ENCODE data around the gene TTC16. TPM values are rescaled to one million over a fixed set of nuclear protein-coding genes. Genes with fewer than 3 reads are reported as not detected.

TTC16 gene
- under 1 TPM in 2 of 4 donors, not detected in 2; 0.01 to 0.03 TPM for polyA plus RNA-seq
- long read RNA-seq, donor 1, result 0 reads
- long read RNA-seq, donor 2, result 0 reads
- long read RNA-seq, donor 3, result 0 reads
- long read RNA-seq, donor 4, result 0 reads
- long read RNA-seq, donor 5, result 0 reads
- long read RNA-seq, donor 6, result 0 reads
- long read RNA-seq, donor 7, result 0 reads
- long read RNA-seq, donor 8, result 0 reads
- long read RNA-seq, donor 9, result 0 reads
- long read RNA-seq, donor 10, result 0 reads

- no peaks in the 10 kb centered on the region for H3K27me3 ChIP-seq (ENCODE audit: control insufficient read depth in 3 of 3, insufficient read depth in 3 of 3, low read length in 3 of 3)
- H3K9me3 ChIP-seq (ENCODE audit: control insufficient read depth in 2 of 2, insufficient read depth in 1 of 2, low read depth in 1 of 2, low read length in 1 of 2), result no peaks in the 10 kb centered on the region
- WGBS, 3 donors, result 5 to 6% (median 5%) methylated on average over 64 to 65 of the region's 65 CpGs
- FAIRE-seq, result no peak
- H3K36me3 ChIP-seq (ENCODE audit: control insufficient read depth in 3 of 3, insufficient read depth in 2 of 3, low read depth in 1 of 3, low read length in 3 of 3), result peaks cover 0 to 9% (median 0%) of the 10 kb centered on the region in 3 donors
- peak; percentile 96 to 98 for DNase-seq
- H3K27ac ChIP-seq (ENCODE audit: low read depth in 1 of 3, low read length in 2 of 3), result peak within 1 kb of the TSS; percentile 21 to 87 (median 45)
- H3K4me1 ChIP-seq (ENCODE audit: control insufficient read depth in 3 of 3, insufficient read depth in 2 of 3, low read depth in 1 of 3, low read length in 2 of 3), result peaks cover 0 to 10% (median 0%) of the 10 kb centered on the region in 3 donors
- H3K4me3 ChIP-seq (ENCODE audit: low read depth in 1 of 3, low read length in 3 of 3), result peak within 1 kb of the TSS; percentile 66 to 71 (median 67)
Observed at GRCh38 chr9:127715470-127716337, at the start of gene TTC16, which contains the start of gene PTRH1. Gene TTC16, plus strand, starts transcription at chr9:127716079. Its CDS starts 67 bp downstream, at chr9:127716146. Gene PTRH1, minus strand, starts transcription at chr9:127715663. Its CDS starts 24 bp downstream, at chr9:127715639.

- Histone ChIP-seq H3K27me3 (ENCODE audit: control insufficient read depth in 3 of 3, insufficient read depth in 3 of 3, low read length in 3 of 3) (no peaks in the 10 kb centered on the region), H3K27ac (ENCODE audit: low read depth in 1 of 3, low read length in 2 of 3) (no peak overlapping the region), H3K9me3 (ENCODE audit: control insufficient read depth in 2 of 2, insufficient read depth in 1 of 2, low read depth in 1 of 2, low read length in 1 of 2) (no peaks in the 10 kb centered on the region), H3K36me3 (ENCODE audit: control insufficient read depth in 3 of 3, insufficient read depth in 2 of 3, low read depth in 1 of 3, low read length in 3 of 3) (peaks cover 0 to 35% (median 5%) of the 10 kb centered on the region in 3 donors), H3K4me3 (ENCODE audit: low read depth in 1 of 3, low read length in 3 of 3) (no peak overlapping the region), H3K4me1 (ENCODE audit: control insufficient read depth in 3 of 3, insufficient read depth in 2 of 3, low read depth in 1 of 3, low read length in 2 of 3) (peaks cover 0 to 13% (median 0%) of the 10 kb centered on the region in 3 donors)
- WGBS, 3 donors, result 63 to 74% (median 64%) methylated on average over 3 of the region's 3 CpGs
- FAIRE-seq (no peak), DNase-seq (no peak)
Observed at GRCh38 chr9:127667127-127667844, 48.6 kb upstream of the TTC16 start.

GRCh38 chr9:127667906-127668305, 48.0 kb upstream of the TTC16 start:
- WGBS, 3 donors, result 90 to 94% (median 91%) methylated on average over 15 to 18 of the region's 18 CpGs
- H3K27ac ChIP-seq (ENCODE audit: low read depth in 1 of 3, low read length in 2 of 3), result no peak overlapping the region
- H3K9me3 ChIP-seq (ENCODE audit: control insufficient read depth in 2 of 2, insufficient read depth in 1 of 2, low read depth in 1 of 2, low read length in 1 of 2), result no peaks in the 10 kb centered on the region
- peaks cover 0 to 13% (median 0%) of the 10 kb centered on the region in 3 donors for H3K4me1 ChIP-seq (ENCODE audit: control insufficient read depth in 3 of 3, insufficient read depth in 2 of 3, low read depth in 1 of 3, low read length in 2 of 3)
- peaks cover 0 to 35% (median 4%) of the 10 kb centered on the region in 3 donors for H3K36me3 ChIP-seq (ENCODE audit: control insufficient read depth in 3 of 3, insufficient read depth in 2 of 3, low read depth in 1 of 3, low read length in 3 of 3)
- DNase-seq (no peak), FAIRE-seq (no peak)
- no peaks in the 10 kb centered on the region for H3K27me3 ChIP-seq (ENCODE audit: control insufficient read depth in 3 of 3, insufficient read depth in 3 of 3, low read length in 3 of 3)
- no peak overlapping the region for H3K4me3 ChIP-seq (ENCODE audit: low read depth in 1 of 3, low read length in 3 of 3)

GRCh38 chr9:127673234-127673633, 42.6 kb upstream of the TTC16 start:
- no peak overlapping the region for H3K27ac ChIP-seq (ENCODE audit: low read depth in 1 of 3, low read length in 2 of 3)
- H3K4me3 ChIP-seq (ENCODE audit: low read depth in 1 of 3, low read length in 3 of 3), result no peak overlapping the region
- no peaks in the 10 kb centered on the region for H3K27me3 ChIP-seq (ENCODE audit: control insufficient read depth in 3 of 3, insufficient read depth in 3 of 3, low read length in 3 of 3)
- H3K4me1 ChIP-seq (ENCODE audit: control insufficient read depth in 3 of 3, insufficient read depth in 2 of 3, low read depth in 1 of 3, low read length in 2 of 3), result no peaks in the 10 kb centered on the region
- DNase-seq (no peak), FAIRE-seq (no peak)
- peaks cover 0 to 32% (median 3%) of the 10 kb centered on the region in 3 donors for H3K36me3 ChIP-seq (ENCODE audit: control insufficient read depth in 3 of 3, insufficient read depth in 2 of 3, low read depth in 1 of 3, low read length in 3 of 3)
- WGBS, 3 donors, result 81 to 90% (median 90%) methylated on average over 7 of the region's 7 CpGs
- H3K9me3 ChIP-seq (ENCODE audit: control insufficient read depth in 2 of 2, insufficient read depth in 1 of 2, low read depth in 1 of 2, low read length in 1 of 2), result no peaks in the 10 kb centered on the region

GRCh38 chr9:127676638-127677037, 39.2 kb upstream of the TTC16 start:
- no peaks in the 10 kb centered on the region for H3K9me3 ChIP-seq (ENCODE audit: control insufficient read depth in 2 of 2, insufficient read depth in 1 of 2, low read depth in 1 of 2, low read length in 1 of 2)
- WGBS, 3 donors, result 87 to 93% (median 87%) methylated on average over 12 of the region's 12 CpGs
- no peaks in the 10 kb centered on the region for H3K27me3 ChIP-seq (ENCODE audit: control insufficient read depth in 3 of 3, insufficient read depth in 3 of 3, low read length in 3 of 3)
- DNase-seq (no peak), FAIRE-seq (no peak)
- no peak overlapping the region for H3K27ac ChIP-seq (ENCODE audit: low read depth in 1 of 3, low read length in 2 of 3)
- H3K4me1 ChIP-seq (ENCODE audit: control insufficient read depth in 3 of 3, insufficient read depth in 2 of 3, low read depth in 1 of 3, low read length in 2 of 3), result no peaks in the 10 kb centered on the region
- H3K4me3 ChIP-seq (ENCODE audit: low read depth in 1 of 3, low read length in 3 of 3), result no peak overlapping the region
- peaks cover 0 to 49% (median 0%) of the 10 kb centered on the region in 3 donors for H3K36me3 ChIP-seq (ENCODE audit: control insufficient read depth in 3 of 3, insufficient read depth in 2 of 3, low read depth in 1 of 3, low read length in 3 of 3)

- WGBS, 3 donors, result 74 to 84% (median 75%) methylated on average over 2 of the region's 2 CpGs
Observed at GRCh38 chr9:127679506-127679905, 36.4 kb upstream of the TTC16 start.

GRCh38 chr9:127680226-127680625, 35.7 kb upstream of the TTC16 start:
- no peak for DNase-seq
- Histone ChIP-seq H3K4me1 (ENCODE audit: control insufficient read depth in 3 of 3, insufficient read depth in 2 of 3, low read depth in 1 of 3, low read length in 2 of 3) (no peaks in the 10 kb centered on the region), H3K27me3 (ENCODE audit: control insufficient read depth in 3 of 3, insufficient read depth in 3 of 3, low read length in 3 of 3) (no peaks in the 10 kb centered on the region), H3K4me3 (ENCODE audit: low read depth in 1 of 3, low read length in 3 of 3) (no peak overlapping the region), H3K9me3 (ENCODE audit: control insufficient read depth in 2 of 2, insufficient read depth in 1 of 2, low read depth in 1 of 2, low read length in 1 of 2) (no peaks in the 10 kb centered on the region), H3K27ac (ENCODE audit: low read depth in 1 of 3, low read length in 2 of 3) (no peak overlapping the region), H3K36me3 (ENCODE audit: control insufficient read depth in 3 of 3, insufficient read depth in 2 of 3, low read depth in 1 of 3, low read length in 3 of 3) (peaks cover 0 to 56% (median 0%) of the 10 kb centered on the region in 3 donors)
- no peak for FAIRE-seq
- WGBS, 3 donors, result 87 to 93% (median 88%) methylated on average over 11 of the region's 11 CpGs

More at GRCh38 chr9:127679506-127679905, 36.4 kb upstream of the TTC16 start:
- Histone ChIP-seq H3K4me3 (ENCODE audit: low read depth in 1 of 3, low read length in 3 of 3) (no peak overlapping the region), H3K27me3 (ENCODE audit: control insufficient read depth in 3 of 3, insufficient read depth in 3 of 3, low read length in 3 of 3) (no peaks in the 10 kb centered on the region), H3K9me3 (ENCODE audit: control insufficient read depth in 2 of 2, insufficient read depth in 1 of 2, low read depth in 1 of 2, low read length in 1 of 2) (no peaks in the 10 kb centered on the region), H3K4me1 (ENCODE audit: control insufficient read depth in 3 of 3, insufficient read depth in 2 of 3, low read depth in 1 of 3, low read length in 2 of 3) (no peaks in the 10 kb centered on the region), H3K36me3 (ENCODE audit: control insufficient read depth in 3 of 3, insufficient read depth in 2 of 3, low read depth in 1 of 3, low read length in 3 of 3) (peaks cover 0 to 54% (median 0%) of the 10 kb centered on the region in 3 donors), H3K27ac (ENCODE audit: low read depth in 1 of 3, low read length in 2 of 3) (no peak overlapping the region)
- FAIRE-seq (no peak), DNase-seq (no peak)

- DNase-seq (no peak), FAIRE-seq (no peak)
- Histone ChIP-seq H3K9me3 (ENCODE audit: control insufficient read depth in 2 of 2, insufficient read depth in 1 of 2, low read depth in 1 of 2, low read length in 1 of 2) (no peaks in the 10 kb centered on the region), H3K4me1 (ENCODE audit: control insufficient read depth in 3 of 3, insufficient read depth in 2 of 3, low read depth in 1 of 3, low read length in 2 of 3) (no peaks in the 10 kb centered on the region), H3K4me3 (ENCODE audit: low read depth in 1 of 3, low read length in 3 of 3) (no peak overlapping the region), H3K27ac (ENCODE audit: low read depth in 1 of 3, low read length in 2 of 3) (no peak overlapping the region), H3K27me3 (ENCODE audit: control insufficient read depth in 3 of 3, insufficient read depth in 3 of 3, low read length in 3 of 3) (no peaks in the 10 kb centered on the region), H3K36me3 (ENCODE audit: control insufficient read depth in 3 of 3, insufficient read depth in 2 of 3, low read depth in 1 of 3, low read length in 3 of 3) (peaks cover 0 to 56% (median 0%) of the 10 kb centered on the region in 3 donors)
- 85 to 88% (median 86%) methylated on average over 9 of the region's 9 CpGs for WGBS, 3 donors
Observed at GRCh38 chr9:127680846-127681245, 35.0 kb upstream of the TTC16 start.
